NCI-H69 (cell line): Measurements from ENCODE around the gene SH2D3A.

Source experiments
- DNase-seq: peaks from one replicate; lab custom pipeline; 2025; lab: John Stamatoyannopoulos, UW

SH2D3A gene

GRCh38 chr19:6736917-6737283 is 30.3 kb downstream of the SH2D3A start:
- DNase-seq = no peak

DNA sequence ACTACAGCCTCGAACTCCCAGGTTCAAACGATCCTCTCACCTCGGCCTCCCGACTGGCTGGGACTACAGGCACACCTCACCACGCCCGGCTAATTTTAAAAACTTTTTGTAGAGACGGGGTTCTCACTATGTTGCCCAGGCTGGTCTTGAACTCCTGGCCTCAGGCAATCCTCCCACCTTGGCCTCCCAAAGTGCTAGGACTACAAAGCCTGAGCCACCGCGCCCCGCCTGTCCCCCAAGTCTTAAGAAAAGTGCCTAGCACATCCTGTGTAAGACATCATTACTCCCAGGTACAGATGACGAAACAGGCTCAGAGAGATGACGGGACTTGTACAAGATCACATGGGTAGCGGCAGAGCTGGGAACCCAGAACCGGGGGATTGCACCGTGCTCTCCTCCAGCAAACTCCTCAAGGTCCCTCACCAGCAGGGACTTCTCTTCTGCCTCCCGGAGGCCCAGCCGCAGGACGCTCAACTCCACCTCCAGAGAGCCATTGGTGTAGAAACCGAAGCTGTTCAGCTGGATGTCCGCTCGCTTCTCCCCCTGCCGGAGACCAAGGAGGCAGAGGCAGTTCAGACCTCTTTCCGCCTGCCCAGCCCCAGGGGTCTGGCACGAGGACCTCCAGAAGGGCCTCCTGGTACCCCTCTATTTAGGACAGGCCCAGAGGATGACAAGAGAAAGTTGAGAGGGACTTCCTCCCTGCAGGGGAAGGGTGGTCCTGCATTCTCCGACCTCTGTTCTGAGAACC is 30.9 kb downstream of the SH2D3A start:
- no peak for DNase-seq

- DNase-seq = no peak
Observed at GRCh38 chr19:6735181-6735911, 31.9 kb downstream of the SH2D3A start.

- no peak for DNase-seq
Observed at GRCh38 chr19:6734096-6734696, 33.0 kb downstream of the SH2D3A start.

GRCh38 chr19:6733338-6734095 is 33.7 kb downstream of the SH2D3A start:
- no peak for DNase-seq

DNA sequence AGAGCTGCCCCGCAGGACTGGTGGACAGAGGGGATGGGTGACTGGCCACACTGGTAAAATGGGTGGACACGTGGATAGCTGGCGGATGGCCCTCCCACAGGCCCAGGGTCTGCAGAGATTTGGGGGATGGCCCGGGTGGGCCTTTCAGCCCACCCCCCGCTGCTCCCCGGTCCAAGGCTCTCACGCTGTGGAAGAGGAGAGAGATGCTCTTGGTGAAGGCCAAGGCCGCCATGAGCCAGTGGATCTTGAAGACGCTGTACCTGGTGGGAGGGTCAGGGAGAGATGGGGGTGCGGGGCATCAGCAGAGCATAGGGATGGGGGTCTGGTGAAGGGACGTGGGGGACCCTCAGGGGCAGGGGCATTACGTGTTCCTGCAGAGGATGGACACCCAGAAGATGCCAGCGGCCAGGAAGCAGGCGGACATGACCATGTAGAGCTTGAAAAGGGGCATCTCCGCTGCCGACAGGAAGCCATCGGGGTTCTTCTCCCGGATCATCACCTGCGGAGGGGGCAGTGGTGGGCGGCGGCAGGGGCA is 34.4 kb downstream of the SH2D3A start:
- no peak for DNase-seq

DNA sequence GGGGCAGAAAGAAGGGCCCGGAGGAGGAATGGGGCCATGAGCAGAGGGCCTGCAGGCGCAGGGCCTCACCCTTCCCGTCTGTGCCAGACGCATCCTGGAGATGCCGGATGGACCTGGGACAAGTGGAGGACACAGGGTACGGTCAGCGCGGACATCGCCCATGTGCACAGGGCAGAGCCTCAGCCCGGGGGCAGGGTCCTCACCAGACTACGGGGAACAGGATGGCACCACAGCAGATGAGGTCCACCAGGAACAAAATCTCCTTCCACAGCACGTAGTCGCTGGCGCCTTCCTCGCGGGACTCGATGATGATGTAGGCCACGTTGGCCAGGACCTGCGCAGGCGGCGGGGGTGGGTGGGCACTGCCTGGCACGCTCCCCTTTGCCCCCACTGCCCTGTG is 35.4 kb downstream of the SH2D3A start:
- DNase-seq = no peak

GRCh38 chr19:6730941-6731670 is 36.1 kb downstream of the SH2D3A start:
- no peak for DNase-seq

DNA sequence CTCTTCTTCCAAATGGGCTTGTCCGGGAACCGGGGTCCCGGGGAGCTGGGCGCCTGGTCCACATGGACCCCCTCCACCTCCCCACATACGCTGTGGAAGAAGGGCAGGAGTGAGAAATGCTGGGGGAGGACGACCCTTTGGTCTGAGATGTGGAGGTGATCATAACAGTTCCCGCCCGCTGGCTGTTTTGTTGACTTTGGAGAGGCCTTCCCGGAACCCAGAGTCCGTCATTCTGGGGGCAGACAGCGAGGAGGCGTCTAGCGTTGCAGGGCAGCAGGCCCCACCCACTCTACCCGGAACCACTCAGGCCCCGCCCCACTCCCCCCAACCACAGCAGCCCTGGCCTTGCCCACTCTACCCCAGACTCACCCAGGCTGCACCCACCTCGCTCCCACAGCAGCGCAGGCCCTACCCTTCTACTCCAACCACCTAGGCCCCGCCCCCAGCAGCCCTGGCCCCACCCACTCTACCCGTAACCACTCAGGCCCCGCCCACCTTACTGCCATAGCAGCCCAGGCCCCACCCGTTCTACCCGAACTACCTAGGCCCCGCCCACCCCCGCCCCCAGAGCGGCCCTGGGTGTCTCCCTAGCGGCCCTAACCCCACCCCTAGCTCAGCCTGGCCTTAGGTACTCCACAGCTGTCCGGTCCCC is 37.0 kb downstream of the SH2D3A start:
- no peak for DNase-seq

GRCh38 chr19:6729573-6730152 is 37.6 kb downstream of the SH2D3A start:
- no peak for DNase-seq

GRCh38 chr19:6728346-6728745 is 38.9 kb downstream of the SH2D3A start:
- no peak for DNase-seq

- DNase-seq = no peak
Observed at GRCh38 chr19:6725513-6726231, 41.6 kb downstream of the SH2D3A start.

GRCh38 chr19:6724631-6725492 is 42.4 kb downstream of the SH2D3A start:
- no peak for DNase-seq

DNA sequence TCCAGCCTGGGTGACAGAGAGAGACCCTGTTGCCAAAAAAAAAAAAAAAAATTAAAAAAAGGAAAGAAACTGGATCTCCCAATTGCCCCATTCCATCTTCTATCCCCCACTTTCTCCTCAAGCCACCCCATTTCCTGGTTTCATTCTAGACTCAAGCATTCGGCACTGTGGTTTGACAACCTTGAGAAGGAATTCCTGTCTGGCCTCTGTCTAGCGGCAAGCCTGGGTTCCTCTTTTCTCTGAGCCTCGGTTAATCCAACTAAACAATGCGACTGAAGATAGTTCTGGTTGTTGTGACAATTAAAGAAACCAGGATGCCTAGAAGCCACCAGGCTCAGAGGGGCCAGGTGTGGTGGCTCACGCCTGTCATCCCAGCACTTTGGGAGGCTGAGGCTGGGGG is 43.5 kb downstream of the SH2D3A start:
- DNase-seq = no peak

- no peak for DNase-seq
Observed at GRCh38 chr19:6723108-6723618, 44.1 kb downstream of the SH2D3A start.

- no peak for DNase-seq
Observed at GRCh38 chr19:6721773-6722172, 45.5 kb downstream of the SH2D3A start.

GRCh38 chr19:6721138-6721474 is 46.1 kb downstream of the SH2D3A start:
- DNase-seq = no peak

DNA sequence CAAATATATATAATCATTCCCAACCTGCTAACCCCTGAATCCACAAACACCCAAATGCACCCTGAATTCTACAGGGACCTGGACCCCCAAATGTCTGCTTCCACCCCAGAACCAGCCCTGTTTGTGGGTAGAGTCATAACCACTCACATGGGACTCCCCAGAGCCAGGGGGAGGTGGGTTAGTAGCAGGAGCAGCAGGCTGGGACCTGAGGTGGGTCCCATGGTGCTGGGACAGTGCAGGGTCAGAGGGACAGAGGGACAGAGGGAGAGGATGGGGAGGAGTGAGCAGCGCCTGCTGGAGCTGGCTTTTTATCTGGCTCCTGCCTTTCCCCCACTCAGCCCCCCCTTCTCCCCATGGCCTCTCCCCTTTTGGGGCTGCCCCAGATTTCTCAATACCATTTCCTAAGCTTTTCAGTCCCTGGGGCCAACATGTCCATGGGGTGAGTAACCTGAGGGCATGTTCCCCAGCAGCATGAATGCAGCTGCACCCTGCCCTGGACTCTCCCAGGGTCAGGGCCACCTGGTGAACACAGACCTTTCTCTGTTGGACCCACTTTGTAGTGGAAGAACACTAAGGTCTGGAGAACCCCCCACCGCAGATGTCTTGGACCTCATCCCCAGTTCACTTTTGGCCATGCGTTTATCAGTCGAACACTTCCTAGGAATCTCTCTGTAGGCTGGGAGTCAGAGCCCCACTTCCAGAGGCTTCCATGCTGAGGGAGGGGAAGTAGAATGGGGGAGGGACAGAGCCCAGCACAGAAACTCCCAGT is 46.7 kb downstream of the SH2D3A start, which contains the start of gene C3:
Gene C3, minus strand, starts transcription at position 282 of the 769 bp plus-strand sequence. Its CDS starts 61 bp downstream, at position 221.
- no peak for DNase-seq
